K562 (cell line): ENCODE measurements around the gene MYO3B. TPM values are rescaled to one million over a fixed set of nuclear protein-coding genes. Genes with fewer than 3 reads are reported as not detected.

Source experiments
- CC2D1A ChIP-seq: fragments of 450-650 bp; IDR thresholded peaks from 2 replicates; pipeline ENCODE4 v1.6.1; 2017; ENCODE audit warnings: mild to moderate bottlenecking
- CHD2 ChIP-seq: IDR thresholded peaks from 2 replicates; pipeline ENCODE4 v1.6.1; 2011; ENCODE audit warnings: low read depth, low read length
- ETS1 ChIP-seq: conservative IDR thresholded peaks from 2 replicates; pipeline ENCODE4 v1.6.1; 2011; ENCODE audit warnings: low read depth, mild to moderate bottlenecking, low read length; ENCODE audit not compliant: control insufficient read depth
- HDAC1 ChIP-seq, 2 experiments: fragments of 450-650 bp; IDR thresholded peaks; 2 replicates each; pipeline ENCODE4 v1.6.1; 2016 to 2017; ENCODE audit warnings: inconsistent platforms in 1 of 2, mild to moderate bottlenecking in 1 of 2, moderate library complexity in 1 of 2
- HNRNPK ChIP-seq: fragments of 200-400 bp; formaldehyde crosslinking; IDR thresholded peaks from one replicate; pipeline ENCODE4 v1.6.1; 2018; ENCODE audit warnings: mild to moderate bottlenecking, low read depth, low read length; ENCODE audit not compliant: poor library complexity, severe bottlenecking
- HOMEZ ChIP-seq: fragments of 250-450 bp; sonication (Bioruptor Pico); IDR thresholded peaks from 2 replicates; pipeline ENCODE4 v1.4.0; 2020; ENCODE audit warnings: mild to moderate bottlenecking, moderate library complexity
- ILF3 ChIP-seq: fragments of 450-650 bp; IDR thresholded peaks from 2 replicates; pipeline ENCODE4 v1.6.1; 2018; ENCODE audit warnings: antibody characterized with exemption, mild to moderate bottlenecking, moderate library complexity, borderline replicate concordance
- KDM2B ChIP-seq: fragments of 250-450 bp; sonication (Bioruptor Pico); IDR thresholded peaks from 2 replicates; pipeline ENCODE4 v1.8.0; 2021; ENCODE audit warnings: mild to moderate bottlenecking, moderate library complexity
- MAZ ChIP-seq, 2 experiments: fragments of 450-650 bp in 1 of 2; sonication (generic) in 1 of 2; formaldehyde crosslinking; IDR thresholded peaks in 1 of 2; conservative IDR thresholded peaks in 1 of 2; 2 replicates each; pipeline versions ENCODE4 v1.4.0 to v1.5.0; 2020; ENCODE audit warnings: mild to moderate bottlenecking in 1 of 2, missing genetic modification reagents in 1 of 2
- NONO ChIP-seq, 2 experiments: fragments of 200-400 bp in 1 of 2; fragments of 450-650 bp in 1 of 2; formaldehyde crosslinking in 1 of 2; IDR thresholded peaks; 2 replicates each; pipeline ENCODE4 v1.6.1; 2017; ENCODE audit warnings: low read depth in 2 of 2, mild to moderate bottlenecking in 2 of 2, moderate library complexity in 2 of 2, low read length in 1 of 2
- RUNX1 ChIP-seq: sonication (generic); IDR thresholded peaks from 2 replicates; pipeline ENCODE4 v1.6.1; 2016; ENCODE audit warnings: antibody characterized with exemption, low read depth
- SFPQ ChIP-seq: fragments of 200-400 bp; formaldehyde crosslinking; IDR thresholded peaks from 2 replicates; pipeline ENCODE4 v1.6.1; 2017; ENCODE audit warnings: mild to moderate bottlenecking, low read depth, low read length, moderate library complexity
- ZNF232 ChIP-seq: sonication (generic); formaldehyde crosslinking; IDR thresholded peaks from 2 replicates; pipeline ENCODE4 v1.8.0; 2022; ENCODE audit warnings: mild to moderate bottlenecking, missing genetic modification reagents
- polyA plus RNA-seq, 8 experiments: library from polyadenylated mRNA; depleted of rRNA in 4 of 8; stranded (reverse) in 5 of 8; unstranded in 3 of 8; fragments of >200 nt; fragmentation: Nextera tagmentation in 2 of 8; fragmentation: Illumina TruSeq in 1 of 8; extraction: Ambion mirVana in 2 of 8; extraction: Trizol in 1 of 8; gene quantifications; 2 replicates each; pipeline versions ENCODE4 v1.2.1 to v1.2.3, GENCODE V29; 2011 to 2014; ENCODE audit warnings: inconsistent platforms in 1 of 8, missing spikeins in 1 of 8
- total RNA-seq, 7 experiments: library from RNA; depleted of rRNA in 6 of 7; stranded (reverse); fragments of >200 nt in 6 of 7; fragmentation: Illumina TruSeq in 2 of 7; extraction: Trizol in 2 of 7; gene quantifications; 2 replicates each; pipeline versions ENCODE4 v1.2.1 to v1.2.3, GENCODE V29; 2011 to 2021; ENCODE audit warnings: low replicate concordance in 1 of 7
- TF ChIP-seq, protein P1 (sequence below): IDR thresholded peaks from 2 replicates; pipeline ENCODE4 v1.6.1; 2016; ENCODE audit warnings: missing genetic modification characterization, missing compliant biosample characterization
- TF ChIP-seq, protein P2 (sequence below): fragments of 250-450 bp; sonication (Bioruptor Pico); IDR thresholded peaks from 2 replicates; pipeline ENCODE4 v1.4.0; 2020

MYO3B gene
- total and polyA plus RNA-seq, 9 of the 15 experiments (the other 6 are each of a cell fraction or from before 2014, with no cell fraction given) = 2.7 to 6.5 (median 3.6) TPM

- TF ChIP-seq SFPQ (no peak), NONO (IDR thresholded peaks at IDR 0.05; ENCODE audit: low read depth in 2 of 2, low read length in 1 of 2) (no peak), KDM2B (no peak), ILF3 (no peak), HOMEZ (CRISPR knock-in tag) (no peak), MAZ (CRISPR knock-in tag; conservative IDR thresholded peaks at IDR 0.05 in 1 of 2, IDR thresholded peaks at IDR 0.05 in 1 of 2) (peak; percentile 20 to 31; a peak in 2 of 4 replicates), HDAC1 (IDR thresholded peaks at IDR 0.05) (peak in 1 of 2 experiments; percentile 38; a peak in 1 of 4 replicates), HNRNPK (no peak), ETS1 (no peak), CC2D1A (0 out of 2 replicates have a peak, but pooled peaks have one; percentile 26), ZNF232 (no peak), RUNX1 (no peak), CHD2 (no peak)
- TF ChIP-seq, protein P1, sequence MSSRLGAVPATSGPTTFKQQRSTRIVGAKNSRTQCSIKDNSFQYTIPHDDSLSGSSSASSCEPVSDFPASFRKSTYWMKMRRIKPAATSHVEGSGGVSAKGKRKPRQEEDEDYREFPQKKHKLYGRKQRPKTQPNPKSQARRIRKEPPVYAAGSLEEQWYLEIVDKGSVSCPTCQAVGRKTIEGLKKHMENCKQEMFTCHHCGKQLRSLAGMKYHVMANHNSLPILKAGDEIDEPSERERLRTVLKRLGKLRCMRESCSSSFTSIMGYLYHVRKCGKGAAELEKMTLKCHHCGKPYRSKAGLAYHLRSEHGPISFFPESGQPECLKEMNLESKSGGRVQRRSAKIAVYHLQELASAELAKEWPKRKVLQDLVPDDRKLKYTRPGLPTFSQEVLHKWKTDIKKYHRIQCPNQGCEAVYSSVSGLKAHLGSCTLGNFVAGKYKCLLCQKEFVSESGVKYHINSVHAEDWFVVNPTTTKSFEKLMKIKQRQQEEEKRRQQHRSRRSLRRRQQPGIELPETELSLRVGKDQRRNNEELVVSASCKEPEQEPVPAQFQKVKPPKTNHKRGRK (tag) = no peak
- TF ChIP-seq, protein P2, sequence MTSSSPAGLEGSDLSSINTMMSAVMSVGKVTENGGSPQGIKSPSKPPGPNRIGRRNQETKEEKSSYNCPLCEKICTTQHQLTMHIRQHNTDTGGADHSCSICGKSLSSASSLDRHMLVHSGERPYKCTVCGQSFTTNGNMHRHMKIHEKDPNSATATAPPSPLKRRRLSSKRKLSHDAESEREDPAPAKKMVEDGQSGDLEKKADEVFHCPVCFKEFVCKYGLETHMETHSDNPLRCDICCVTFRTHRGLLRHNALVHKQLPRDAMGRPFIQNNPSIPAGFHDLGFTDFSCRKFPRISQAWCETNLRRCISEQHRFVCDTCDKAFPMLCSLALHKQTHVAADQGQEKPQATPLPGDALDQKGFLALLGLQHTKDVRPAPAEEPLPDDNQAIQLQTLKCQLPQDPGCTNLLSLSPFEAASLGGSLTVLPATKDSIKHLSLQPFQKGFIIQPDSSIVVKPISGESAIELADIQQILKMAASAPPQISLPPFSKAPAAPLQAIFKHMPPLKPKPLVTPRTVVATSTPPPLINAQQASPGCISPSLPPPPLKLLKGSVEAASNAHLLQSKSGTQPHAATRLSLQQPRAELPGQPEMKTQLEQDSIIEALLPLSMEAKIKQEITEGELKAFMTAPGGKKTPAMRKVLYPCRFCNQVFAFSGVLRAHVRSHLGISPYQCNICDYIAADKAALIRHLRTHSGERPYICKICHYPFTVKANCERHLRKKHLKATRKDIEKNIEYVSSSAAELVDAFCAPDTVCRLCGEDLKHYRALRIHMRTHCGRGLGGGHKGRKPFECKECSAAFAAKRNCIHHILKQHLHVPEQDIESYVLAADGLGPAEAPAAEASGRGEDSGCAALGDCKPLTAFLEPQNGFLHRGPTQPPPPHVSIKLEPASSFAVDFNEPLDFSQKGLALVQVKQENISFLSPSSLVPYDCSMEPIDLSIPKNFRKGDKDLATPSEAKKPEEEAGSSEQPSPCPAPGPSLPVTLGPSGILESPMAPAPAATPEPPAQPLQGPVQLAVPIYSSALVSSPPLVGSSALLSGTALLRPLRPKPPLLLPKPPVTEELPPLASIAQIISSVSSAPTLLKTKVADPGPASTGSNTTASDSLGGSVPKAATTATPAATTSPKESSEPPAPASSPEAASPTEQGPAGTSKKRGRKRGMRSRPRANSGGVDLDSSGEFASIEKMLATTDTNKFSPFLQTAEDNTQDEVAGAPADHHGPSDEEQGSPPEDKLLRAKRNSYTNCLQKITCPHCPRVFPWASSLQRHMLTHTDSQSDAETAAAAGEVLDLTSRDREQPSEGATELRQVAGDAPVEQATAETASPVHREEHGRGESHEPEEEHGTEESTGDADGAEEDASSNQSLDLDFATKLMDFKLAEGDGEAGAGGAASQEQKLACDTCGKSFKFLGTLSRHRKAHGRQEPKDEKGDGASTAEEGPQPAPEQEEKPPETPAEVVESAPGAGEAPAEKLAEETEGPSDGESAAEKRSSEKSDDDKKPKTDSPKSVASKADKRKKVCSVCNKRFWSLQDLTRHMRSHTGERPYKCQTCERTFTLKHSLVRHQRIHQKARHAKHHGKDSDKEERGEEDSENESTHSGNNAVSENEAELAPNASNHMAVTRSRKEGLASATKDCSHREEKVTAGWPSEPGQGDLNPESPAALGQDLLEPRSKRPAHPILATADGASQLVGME (CRISPR knock-in tag) = no peak
Observed at GRCh38 chr2:170247882-170248393, 70.0 kb downstream of the MYO3B start (continued).
